Right lobe of liver (tissue), 4 donors: Measurements from ENCODE around the gene PAXX.

Source experiments
- CTCF ChIP-seq, 4 donors: fragments of 200-600 bp in 3 of 4; fragments of 450-650 bp in 1 of 4; IDR thresholded peaks; one replicate each; pipeline versions ENCODE4 v1.5.1 to v1.8.0; 2016 to 2022; ENCODE audit warnings: antibody characterized with exemption in 4 of 4, mild to moderate bottlenecking in 2 of 4
- POLR2A ChIP-seq: fragments of 450-650 bp; IDR thresholded peaks from one replicate; pipeline ENCODE4 v1.6.1; 2017; ENCODE audit warnings: antibody characterized with exemption, mild to moderate bottlenecking
- donor health status: DM: no; HTN: no; CAD: no.
- donor health status: DM: no; HTN: no; CAD: no.
- donor health status: DM: no; HTN: yes; CAD: no.

GRCh38 chr9:137006116-137007003 is 14.1 kb downstream of the PAXX start:
- TF ChIP-seq CTCF (IDR thresholded peaks at IDR 0.05), result no peak
- TF ChIP-seq POLR2A, result no peak
